Caco-2 (cell line): Measurements from ENCODE around the gene NEU1. TPM values are rescaled to one million over a fixed set of nuclear protein-coding genes. Genes with fewer than 3 reads are reported as not detected.
"Not testable (repeated sequence)": the region's sequence is repeated elsewhere in the genome, so short reads cannot be mapped to it uniquely, and the experiment has no call there.

Experiments
- BruUV-seq: library from RNA; stranded (reverse); fragments of 400-500 nt; replicated peaks from 2 replicates; lab custom pipeline; 2021; lab: Mats Ljungman, UMichigan
- CTCF ChIA-PET: fragments of 300-600 bp; sonication (Branson Sonifier 250); formaldehyde crosslinking; loops from one replicate; lab custom pipeline; 2022; ENCODE audit warnings: antibody characterized with exemption; lab: Charles Lee
- POLR2A ChIA-PET: fragments of 300-600 bp; sonication (Branson Sonifier 250); formaldehyde crosslinking; loops from one replicate; lab custom pipeline; 2022; ENCODE audit warnings: antibody characterized with exemption; lab: Charles Lee
- DNase-seq, 2 experiments: peaks; one replicate each; pipeline versions ENCODE4 v3.0.0 to v3.0.0-alpha.2; 2020 to 2022
- H3K27me3 ChIP-seq: replicated peaks from 2 replicates; pipeline ENCODE4 v1.6.0; 2011; ENCODE audit warnings: low read length; ENCODE audit not compliant: control insufficient read depth, insufficient read depth
- H3K36me3 ChIP-seq: 2 replicates; pipeline ENCODE4 v1.5.1; 2011; ENCODE audit warnings: low read length; ENCODE audit not compliant: control insufficient read depth, insufficient read depth
- H3K4me1 ChIP-seq: fragments of 250-450 bp; sonication (Bioruptor Pico); 2 replicates; pipeline ENCODE4 v1.5.1; 2020; ENCODE audit warnings: mild to moderate bottlenecking
- H3K4me3 ChIP-seq: 2 replicates; pipeline ENCODE4 v1.5.1; 2011; ENCODE audit warnings: low read depth, mild to moderate bottlenecking, control low read depth, low read length
- H3K9me3 ChIP-seq: fragments of 250-450 bp; sonication (Bioruptor Pico); 2 replicates; pipeline ENCODE4 v1.5.1; 2020; ENCODE audit warnings: mild to moderate bottlenecking, moderate library complexity
- H3K27ac Mint-ChIP-seq: one replicate; pipeline ENCODE4 v1.8.0; 2022; ENCODE audit warnings: mixed read lengths; ENCODE audit not compliant: unreplicated experiment
- H3K27me3 Mint-ChIP-seq: one replicate; pipeline ENCODE4 v1.8.0; 2022; ENCODE audit warnings: mixed read lengths; ENCODE audit not compliant: insufficient read depth, unreplicated experiment
- H3K36me3 Mint-ChIP-seq: one replicate; pipeline ENCODE4 v1.8.0; 2022; ENCODE audit warnings: mild to moderate bottlenecking, mixed read lengths; ENCODE audit not compliant: insufficient read depth, unreplicated experiment
- H3K4me1 Mint-ChIP-seq: one replicate; pipeline ENCODE4 v1.8.0; 2022; ENCODE audit warnings: low read depth, mixed read lengths; ENCODE audit not compliant: unreplicated experiment
- H3K4me3 Mint-ChIP-seq: one replicate; pipeline ENCODE4 v1.8.0; 2022; ENCODE audit warnings: mild to moderate bottlenecking, moderate library complexity, mixed read lengths; ENCODE audit not compliant: unreplicated experiment
- H3K9me3 Mint-ChIP-seq: one replicate; pipeline ENCODE4 v1.8.0; 2022; ENCODE audit warnings: mixed read lengths; ENCODE audit not compliant: unreplicated experiment
- CTCF ChIP-seq, 2 experiments: fragments of 200-600 bp in 1 of 2; IDR thresholded peaks; 1 replicate in 1 of 2; 2 replicates in 1 of 2; pipeline versions ENCODE4 v1.5.1 to v1.8.0; 2011 to 2022; ENCODE audit warnings: antibody characterized with exemption in 1 of 2, control low read depth in 1 of 2, inconsistent platforms in 1 of 2, low read depth in 1 of 2, low read length in 1 of 2, mild to moderate bottlenecking in 1 of 2, moderate library complexity in 1 of 2; ENCODE audit not compliant: insufficient read depth in 1 of 2, severe bottlenecking in 1 of 2, unreplicated experiment in 1 of 2
- intact Hi-C: fragments of 100-400 bp; cut with micrococcal nuclease; formaldehyde crosslinking; loops from one replicate; pipeline ENCODE4 v1.10.0; 2022; ENCODE audit not compliant: unreplicated experiment
- total RNA-seq: library from RNA; stranded (reverse); gene quantifications from 2 replicates; pipeline ENCODE4 v1.2.3, GENCODE V29; 2022

Gene NEU1
- total RNA-seq, 1 experiment from 2014 or later: 176 TPM

- intact Hi-C loops: loop anchor here (1.0 to 5.0 kb wide), 4 partner anchors 21 to 160 kb away; partner anchors contain the start of genes CLIC1, CSNK2B, LSM2 and LY6G5B
- CTCF ChIA-PET: interaction anchor here (0.7 to 1.2 kb wide), 6 partner anchors 13 to 146 kb away, joined by 3 to 9 read pairs (median 4); partner anchors contain the start of genes LSM2 and LY6G5C
- H3K4me1 ChIP-seq: peaks cover 39% of the 10 kb centered on the region
These were observed 35.1 kb downstream of the NEU1 start, which contains the start of gene HSPA1B for GRCh38 chr6:31827286-31828079. Gene HSPA1B, plus strand, starts transcription at chr6:31827738. Its CDS starts 213 bp downstream, at chr6:31827951.

GRCh38 chr6:31826793-31827285 lies 35.8 kb downstream of the NEU1 start:
- TF ChIP-seq CTCF (IDR thresholded peaks at IDR 0.05; ENCODE audit: insufficient read depth in 1 of 2, low read depth in 1 of 2, low read length in 1 of 2, severe bottlenecking in 1 of 2, unreplicated experiment in 1 of 2): no peak

More at GRCh38 chr6:31827286-31828079, 35.1 kb downstream of the NEU1 start, which contains the start of gene HSPA1B:
- peak; percentile 98 to 100 for DNase-seq
- H3K9me3 Mint-ChIP-seq: no peaks in the 10 kb centered on the region
- no TSS peak for BruUV-seq
- peaks cover 10% of the 10 kb centered on the region for H3K4me1 Mint-ChIP-seq
- POLR2A ChIA-PET: interaction anchor here (0.6 to 3.4 kb wide), 33 partner anchors 10 to 1565 kb away, joined by 3 to 79 read pairs (median 4); partner anchors contain the start of genes ABHD16A, APOM, BAG6 and CFB
- no peaks in the 10 kb centered on the region for H3K9me3 ChIP-seq
- H3K36me3 Mint-ChIP-seq: peaks cover 37% of the 10 kb centered on the region
- H3K27ac Mint-ChIP-seq: peak within 1 kb of the TSS; percentile 99
- no peaks in the 10 kb centered on the region for H3K27me3 ChIP-seq
- H3K4me3 Mint-ChIP-seq: peak within 1 kb of the TSS; percentile 96
- peak within 1 kb of the TSS; percentile 71 for H3K4me3 ChIP-seq
- H3K27me3 Mint-ChIP-seq: no peaks in the 10 kb centered on the region
- TF ChIP-seq CTCF (IDR thresholded peaks at IDR 0.05; ENCODE audit: insufficient read depth in 1 of 2, low read depth in 1 of 2, low read length in 1 of 2, severe bottlenecking in 1 of 2, unreplicated experiment in 1 of 2): no peak
- H3K36me3 ChIP-seq: no peaks in the 10 kb centered on the region

GRCh38 chr6:31825553-31825952 lies 37.1 kb downstream of the NEU1 start:
- ChIA-PET POLR2A (interaction anchor here (1.3 to 3.4 kb wide), 2 partner anchors 11 to 19 kb away, joined by 3 to 79 read pairs; partner anchors contain the start of genes HSPA1A, HSPA1L and LSM2), CTCF (interaction anchor here (0.8 kb wide), 1 partner anchor 11 kb away, joined by 3 read pairs; no protein-coding TSS in a partner anchor)
- peak overlapping the region; percentile 92 for H3K27ac Mint-ChIP-seq
- Histone ChIP-seq H3K9me3 (no peaks in the 10 kb centered on the region), H3K36me3 (no peaks in the 10 kb centered on the region), H3K27me3 (no peaks in the 10 kb centered on the region), H3K4me1 (peaks cover 39% of the 10 kb centered on the region), H3K4me3 (no peak overlapping the region)
- BruUV-seq: no TSS peak
- intact Hi-C loops: loop anchor here (5.0 kb wide), 1 partner anchor 158 kb away; the partner anchor contains the start of genes CSNK2B and LY6G5B
- peaks cover 10% of the 10 kb centered on the region for H3K4me1 Mint-ChIP-seq
- no peaks in the 10 kb centered on the region for H3K27me3 Mint-ChIP-seq
- peak overlapping the region; percentile 96 for H3K4me3 Mint-ChIP-seq
- peaks cover 39% of the 10 kb centered on the region for H3K36me3 Mint-ChIP-seq
- no peaks in the 10 kb centered on the region for H3K9me3 Mint-ChIP-seq
- TF ChIP-seq CTCF (IDR thresholded peaks at IDR 0.05; ENCODE audit: insufficient read depth in 1 of 2, low read depth in 1 of 2, low read length in 1 of 2, severe bottlenecking in 1 of 2, unreplicated experiment in 1 of 2): no peak
- DNase-seq: no peak

More at GRCh38 chr6:31826793-31827285, 35.8 kb downstream of the NEU1 start:
- Mint-ChIP-seq H3K4me3 (peak overlapping the region; percentile 96), H3K9me3 (no peaks in the 10 kb centered on the region), H3K36me3 (peaks cover 43% of the 10 kb centered on the region), H3K27me3 (no peaks in the 10 kb centered on the region), H3K4me1 (peaks cover 10% of the 10 kb centered on the region), H3K27ac (peak overlapping the region; percentile 99)
- intact Hi-C loops: loop anchor here (1.0 to 5.0 kb wide), 4 partner anchors 21 to 160 kb away; partner anchors contain the start of genes CLIC1, CSNK2B, LSM2 and LY6G5B
- CTCF ChIA-PET: interaction anchor here (0.7 to 1.2 kb wide), 6 partner anchors 12 to 146 kb away, joined by 3 to 9 read pairs (median 4); partner anchors contain the start of genes LSM2 and LY6G5C
- peak in 1 of 2 experiments; percentile 76 for DNase-seq
- BruUV-seq: TSS peak; percentile 87
- Histone ChIP-seq H3K36me3 (no peaks in the 10 kb centered on the region), H3K4me3 (peak overlapping the region; percentile 25), H3K9me3 (no peaks in the 10 kb centered on the region), H3K27me3 (no peaks in the 10 kb centered on the region), H3K4me1 (peaks cover 39% of the 10 kb centered on the region)
- POLR2A ChIA-PET: interaction anchor here (0.6 to 3.4 kb wide), 35 partner anchors 9 to 1565 kb away, joined by 3 to 79 read pairs (median 4); partner anchors contain the start of genes ABHD16A, APOM, BAG6 and CFB

- H3K9me3 Mint-ChIP-seq, POLR2A ChIA-PET, DNase-seq, H3K27me3 ChIP-seq, H3K27me3 Mint-ChIP-seq, H3K36me3 ChIP-seq, BruUV-seq, H3K9me3 ChIP-seq, intact Hi-C loops, H3K4me3 ChIP-seq: not testable (repeated sequence)
- H3K27ac Mint-ChIP-seq: peak overlapping the region; percentile 53
- H3K4me1 ChIP-seq: peaks cover 52% of the 10 kb centered on the region
- peaks cover 10% of the 10 kb centered on the region for H3K4me1 Mint-ChIP-seq
- H3K4me3 Mint-ChIP-seq: peak overlapping the region; percentile 42
- CTCF ChIA-PET: interaction anchor here (0.6 kb wide), 1 partner anchor 15 kb away, joined by 4 read pairs; no protein-coding TSS in a partner anchor
- H3K36me3 Mint-ChIP-seq: peaks cover 36% of the 10 kb centered on the region
These were observed 38.9 kb downstream of the NEU1 start for GRCh38 chr6:31823592-31824196.
